CD14-positive monocyte (primary cell): ENCODE results near the gene MEA1. TPM values are rescaled to one million over a fixed set of nuclear protein-coding genes. Genes with fewer than 3 reads are reported as not detected.

Experiments
- DNase-seq, 3 donors: peaks; one replicate each; pipeline ENCODE4 v3.0.0-alpha.2; 2011 to 2022
- H2AFZ ChIP-seq: 2 replicates; pipeline ENCODE4 v1.6.0; 2012; ENCODE audit warnings: mild to moderate bottlenecking, low read depth, low read length, inconsistent platforms; ENCODE audit not compliant: insufficient read depth, poor library complexity, severe bottlenecking
- H3K27ac ChIP-seq, 2 donors: 1 replicate in 1 of 2; 2 replicates in 1 of 2; pipeline ENCODE4 v1.5.1; 2012 to 2013; ENCODE audit warnings: low read length in 2 of 2, control low read depth in 1 of 2, inconsistent platforms in 1 of 2, low read depth in 1 of 2, mild to moderate bottlenecking in 1 of 2
- H3K27me3 ChIP-seq, 2 donors: one replicate each; pipeline versions ENCODE4 v1.6.0 to v1.6.1; 2011 to 2013; ENCODE audit warnings: low read length in 2 of 2; ENCODE audit not compliant: control insufficient read depth in 2 of 2, insufficient read depth in 2 of 2
- H3K36me3 ChIP-seq, 2 donors: replicated peaks in 1 of 2; 1 replicate in 1 of 2; 2 replicates in 1 of 2; pipeline versions ENCODE4 v1.5.1 to v1.6.1; 2012 to 2013; ENCODE audit warnings: low read length in 2 of 2, control low read depth in 1 of 2, inconsistent platforms in 1 of 2, mild to moderate bottlenecking in 1 of 2; ENCODE audit not compliant: insufficient read depth in 2 of 2, control insufficient read depth in 1 of 2
- H3K4me1 ChIP-seq, 2 donors: 1 replicate in 1 of 2; 2 replicates in 1 of 2; pipeline versions ENCODE4 v1.5.1 to v1.6.1; 2012 to 2013; ENCODE audit warnings: low read length in 2 of 2, control low read depth in 1 of 2, inconsistent platforms in 1 of 2, mild to moderate bottlenecking in 1 of 2, moderate library complexity in 1 of 2; ENCODE audit not compliant: insufficient read depth in 2 of 2, control insufficient read depth in 1 of 2
- H3K4me2 ChIP-seq: replicated peaks from 2 replicates; pipeline ENCODE3; 2012; ENCODE audit warnings: low read length, moderate library complexity, mild to moderate bottlenecking; ENCODE audit not compliant: poor library complexity, severe bottlenecking; ENCODE audit errors: extremely low read depth
- H3K4me3 ChIP-seq, 3 experiments: fragments of 200-600 bp in 1 of 3; sonication (generic) in 1 of 3; replicated peaks in 1 of 3; 1 replicate in 2 of 3; 2 replicates in 1 of 3; pipeline ENCODE4 v1.5.1; 2011 to 2013; ENCODE audit warnings: low read length in 3 of 3, mild to moderate bottlenecking in 3 of 3, control low read depth in 2 of 3, low read depth in 2 of 3, inconsistent platforms in 1 of 3, moderate library complexity in 1 of 3
- H3K79me2 ChIP-seq: 2 replicates; pipeline ENCODE4 v1.6.0; 2012; ENCODE audit warnings: mild to moderate bottlenecking, control low read depth, inconsistent platforms, low read length, moderate library complexity; ENCODE audit not compliant: insufficient read depth
- H3K9ac ChIP-seq: 2 replicates; pipeline ENCODE4 v1.6.0; 2017; ENCODE audit warnings: low read length, mild to moderate bottlenecking; ENCODE audit not compliant: insufficient read depth, poor library complexity, severe bottlenecking
- H3K9me3 ChIP-seq, 2 donors: replicated peaks in 1 of 2; 1 replicate in 1 of 2; 2 replicates in 1 of 2; pipeline versions ENCODE4 v1.5.1 to v1.6.1; 2012 to 2013; ENCODE audit warnings: low read length in 2 of 2, control low read depth in 1 of 2; ENCODE audit not compliant: control insufficient read depth in 1 of 2, insufficient read depth in 1 of 2
- H4K20me1 ChIP-seq: 2 replicates; pipeline ENCODE4 v1.6.0; 2012; ENCODE audit warnings: mild to moderate bottlenecking, low read length, control low read depth, moderate library complexity; ENCODE audit not compliant: insufficient read depth
- H3K27ac Mint-ChIP-seq, 7 donors: one replicate each; pipeline ENCODE4 v1.8.0; 2020; ENCODE audit warnings: mild to moderate bottlenecking in 7 of 7, mixed read lengths in 7 of 7, moderate library complexity in 6 of 7, inconsistent platforms in 2 of 7
- H3K27me3 Mint-ChIP-seq, 3 donors: one replicate each; pipeline ENCODE4 v1.8.0; 2021 to 2022; ENCODE audit warnings: low read depth in 3 of 3, mild to moderate bottlenecking in 3 of 3, mixed read lengths in 3 of 3, moderate library complexity in 3 of 3, inconsistent platforms in 1 of 3
- H3K36me3 Mint-ChIP-seq, 2 donors: one replicate each; pipeline ENCODE4 v1.8.0; 2020; ENCODE audit warnings: mixed read lengths in 2 of 2, inconsistent platforms in 1 of 2, mild to moderate bottlenecking in 1 of 2
- H3K4me1 Mint-ChIP-seq: one replicate; pipeline ENCODE4 v1.8.0; 2020; ENCODE audit warnings: mild to moderate bottlenecking, mixed read lengths
- H3K4me3 Mint-ChIP-seq, 2 donors: one replicate each; pipeline ENCODE4 v1.8.0; 2020; ENCODE audit warnings: mild to moderate bottlenecking in 2 of 2, mixed read lengths in 2 of 2, moderate library complexity in 1 of 2
- H3K9me3 Mint-ChIP-seq, 7 donors: one replicate each; pipeline ENCODE4 v1.8.0; 2020 to 2022; ENCODE audit warnings: mixed read lengths in 7 of 7, mild to moderate bottlenecking in 6 of 7, moderate library complexity in 6 of 7, inconsistent platforms in 2 of 7
- WGBS: methylation state at CpG from one replicate; pipeline ENCODE4 v1.1.5; 2013; ENCODE audit warnings: missing lambda C conversion rate; ENCODE audit not compliant: insufficient coverage; 5-methylcytosine and 5-hydroxymethylcytosine counted together
- intact Hi-C, 2 donors: fragments of 100-400 bp; cut with micrococcal nuclease; formaldehyde crosslinking; loops; one replicate each; pipeline versions ENCODE4 v1.15.0 to v1.15.1; 2023
- polyA plus RNA-seq, 3 donors: library from polyadenylated mRNA; depleted of rRNA in 1 of 3; unstranded in 2 of 3; stranded (reverse) in 1 of 3; fragments of 300-500 nt in 2 of 3; fragments of >200 nt in 1 of 3; fragmentation: Illumina TruSeq in 2 of 3; gene quantifications; 1 replicate in 2 of 3; 2 replicates in 1 of 3; pipeline ENCODE4 v1.2.3, GENCODE V29; 2012 to 2021
- TF ChIP-seq, protein P1 (sequence below): fragments of 200-600 bp; IDR thresholded peaks from one replicate; pipeline ENCODE4 v1.8.0; 2022; ENCODE audit warnings: antibody characterized with exemption, mild to moderate bottlenecking

Gene MEA1
- polyA plus RNA-seq, 3 donors: 31.0 to 59.6 (median 58.8) TPM

DNA sequence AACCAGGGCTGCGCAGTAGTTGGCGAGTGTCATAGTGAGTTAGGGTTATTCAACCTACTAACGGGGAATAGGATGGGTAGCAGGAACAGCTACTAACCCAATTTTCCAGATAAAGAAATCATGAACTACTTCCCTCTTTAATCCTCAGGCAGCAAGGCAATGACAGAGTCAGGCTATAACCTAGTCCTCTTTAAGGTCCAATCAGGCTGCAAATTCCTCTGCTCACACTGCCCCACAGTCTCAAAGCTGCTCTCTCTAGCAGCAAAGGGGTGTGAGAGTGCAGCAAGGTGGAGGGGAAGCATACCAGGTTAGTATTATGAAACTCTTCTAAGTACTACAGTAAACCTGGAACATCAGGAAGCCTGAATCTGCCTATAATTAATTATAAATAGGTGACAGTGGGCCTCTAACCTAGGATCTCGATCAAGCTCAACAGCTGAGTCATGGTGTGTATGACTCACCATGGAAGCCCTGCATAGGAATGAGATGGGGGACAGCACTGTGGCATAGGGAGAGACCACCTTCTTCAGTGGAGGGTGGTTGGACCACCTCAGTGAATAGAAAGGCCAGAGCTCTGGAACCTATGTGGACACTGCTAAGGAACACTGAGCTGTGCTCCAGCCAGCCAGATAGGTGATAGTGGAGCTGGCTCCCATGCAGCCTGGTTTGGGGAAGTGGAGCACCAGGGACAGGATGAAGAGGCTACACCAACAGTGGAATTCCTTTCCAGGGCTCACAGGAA is 42.7 kb downstream of the MEA1 start:
- H3K4me2 ChIP-seq: no peak overlapping the region

DNA sequence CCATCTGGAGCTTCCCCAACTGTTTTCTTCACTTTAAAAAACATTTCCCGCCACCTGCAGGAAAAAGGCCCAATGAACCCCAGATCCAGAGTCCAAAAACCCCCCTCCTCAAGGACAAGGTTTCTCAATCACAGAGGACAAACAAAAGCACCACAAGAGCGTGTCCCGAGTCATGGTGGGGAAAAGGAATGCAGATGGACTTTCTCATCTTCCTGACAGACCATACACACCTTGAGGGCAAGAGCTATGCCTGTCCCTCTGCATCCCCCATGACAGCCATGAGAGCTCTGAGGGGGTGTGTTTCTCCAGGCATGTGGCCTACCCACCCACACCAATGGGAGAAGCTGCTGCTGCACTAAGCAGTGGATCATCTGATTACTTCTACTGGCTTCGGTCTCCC is 43.8 kb downstream of the MEA1 start:
- Histone ChIP-seq H3K79me2 (peaks cover under 1% of the 10 kb centered on the region), H3K36me3 (peaks cover 38 to 50% of the 10 kb centered on the region in 2 donors), H3K4me2 (no peak overlapping the region), H3K9ac (no peak overlapping the region), H4K20me1 (peaks cover 8% of the 10 kb centered on the region), H3K27me3 (no peaks in the 10 kb centered on the region), H3K4me3 (no peak overlapping the region), H3K27ac (no peak overlapping the region), H3K4me1 (peaks cover 7 to 10% of the 10 kb centered on the region in 2 donors), H2AFZ (no peak overlapping the region), H3K9me3 (no peaks in the 10 kb centered on the region)
- Mint-ChIP-seq H3K27me3 (peaks cover 0 to 2% (median 0%) of the 10 kb centered on the region in 3 donors), H3K4me1 (peaks cover 11% of the 10 kb centered on the region), H3K9me3 (peaks cover 0 to 1% (median 0%) of the 10 kb centered on the region in 7 donors), H3K36me3 (peaks cover 37 to 72% of the 10 kb centered on the region in 2 donors), H3K27ac (peak overlapping the region in 1 of 7 donors; percentile 20), H3K4me3 (no peak overlapping the region)
- whole genome bisulfite sequencing: 100% methylated on average over 1 of the region's 4 CpGs
- no peak for DNase-seq
- intact Hi-C loops: no loop called here
- TF ChIP-seq, protein P1, sequence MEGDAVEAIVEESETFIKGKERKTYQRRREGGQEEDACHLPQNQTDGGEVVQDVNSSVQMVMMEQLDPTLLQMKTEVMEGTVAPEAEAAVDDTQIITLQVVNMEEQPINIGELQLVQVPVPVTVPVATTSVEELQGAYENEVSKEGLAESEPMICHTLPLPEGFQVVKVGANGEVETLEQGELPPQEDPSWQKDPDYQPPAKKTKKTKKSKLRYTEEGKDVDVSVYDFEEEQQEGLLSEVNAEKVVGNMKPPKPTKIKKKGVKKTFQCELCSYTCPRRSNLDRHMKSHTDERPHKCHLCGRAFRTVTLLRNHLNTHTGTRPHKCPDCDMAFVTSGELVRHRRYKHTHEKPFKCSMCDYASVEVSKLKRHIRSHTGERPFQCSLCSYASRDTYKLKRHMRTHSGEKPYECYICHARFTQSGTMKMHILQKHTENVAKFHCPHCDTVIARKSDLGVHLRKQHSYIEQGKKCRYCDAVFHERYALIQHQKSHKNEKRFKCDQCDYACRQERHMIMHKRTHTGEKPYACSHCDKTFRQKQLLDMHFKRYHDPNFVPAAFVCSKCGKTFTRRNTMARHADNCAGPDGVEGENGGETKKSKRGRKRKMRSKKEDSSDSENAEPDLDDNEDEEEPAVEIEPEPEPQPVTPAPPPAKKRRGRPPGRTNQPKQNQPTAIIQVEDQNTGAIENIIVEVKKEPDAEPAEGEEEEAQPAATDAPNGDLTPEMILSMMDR: no peak

More for the DNA sequence above, 42.7 kb downstream of the MEA1 start:
- Mint-ChIP-seq H3K4me1 (peaks cover 11% of the 10 kb centered on the region), H3K27me3 (no peaks in the 10 kb centered on the region), H3K4me3 (no peak overlapping the region), H3K9me3 (peaks cover 0 to 1% (median 0%) of the 10 kb centered on the region in 7 donors), H3K36me3 (peaks cover 27 to 63% of the 10 kb centered on the region in 2 donors), H3K27ac (peak overlapping the region in 2 of 7 donors; percentile 18 to 52)
- peak in 2 of 3 donors; percentile 4 to 34 for DNase-seq
- H3K4me3 ChIP-seq: no peak overlapping the region
- peak overlapping the region; percentile 20 for H3K9ac ChIP-seq
- H2AFZ ChIP-seq: no peak overlapping the region
- intact Hi-C loops: no loop called here
- WGBS: no CpG with 5 or more reads among the region's 4 CpGs
- peaks cover 14% of the 10 kb centered on the region for H4K20me1 ChIP-seq
- no peaks in the 10 kb centered on the region for H3K27me3 ChIP-seq
- peaks cover 7 to 10% of the 10 kb centered on the region in 2 donors for H3K4me1 ChIP-seq
- H3K36me3 ChIP-seq: peaks cover 28 to 39% of the 10 kb centered on the region in 2 donors
- H3K79me2 ChIP-seq: peaks cover 6% of the 10 kb centered on the region
- H3K9me3 ChIP-seq: no peaks in the 10 kb centered on the region
- TF ChIP-seq, protein P1: no peak
- peak overlapping the region in 1 of 2 donors; percentile 38 for H3K27ac ChIP-seq
